ENCODE measurements around the gene NCBP1. TPM values are rescaled to one million over a fixed set of nuclear protein-coding genes. Genes with fewer than 3 reads are reported as not detected.

The NCBP1 gene
- total and polyA plus RNA-seq, 2 of the 4 experiments (the other 2 are of a cell fraction), result 17.8 to 46.4 TPM

- intact Hi-C loops (cut with micrococcal nuclease), result no loop called here
- ChIA-PET CTCF (interaction anchor here (1.0 kb wide), 1 partner anchor 170 kb away, joined by 3 read pairs; no protein-coding TSS in a partner anchor), POLR2A (ENCODE audit: unreplicated experiment) (no interaction called here)
- H3K4me3 ChIP-seq (ENCODE audit: insufficient read depth, low read depth, low read length), result no peak overlapping the region
- no peak overlapping the region for H3K14ac ChIP-seq (replicated peaks; ENCODE audit: low read depth, low read length)
- no peak overlapping the region for H4K8ac ChIP-seq (ENCODE audit: low read depth in 2 of 2, low read length in 2 of 2)
- no peaks in the 10 kb centered on the region for H3K9me3 ChIP-seq (ENCODE audit: control insufficient read depth, insufficient read depth, low read length)
- no peak overlapping the region for H2BK15ac ChIP-seq (ENCODE audit: low read depth, low read length)
- H3K56ac ChIP-seq (ENCODE audit: extremely low read depth, insufficient read depth, low read length), result no peak overlapping the region
- H2BK20ac ChIP-seq (ENCODE audit: low read depth, low read length), result no peak overlapping the region
- DNase-seq (no peak), ATAC-seq (ENCODE audit: low read depth) (no peak)
- peaks cover 6% of the 10 kb centered on the region for H3K9me1 ChIP-seq (ENCODE audit: insufficient read depth, low read length)
- peaks cover 9% of the 10 kb centered on the region for H3K4me1 ChIP-seq (ENCODE audit: control insufficient read depth, insufficient read depth, low read length)
- H3K4ac ChIP-seq (ENCODE audit: low read depth, low read length), result no peak overlapping the region
- H2AK9ac ChIP-seq (replicated peaks; ENCODE audit: low read depth, low read length, poor library complexity), result no peak overlapping the region
- peaks cover 28 to 50% of the 10 kb centered on the region in 2 experiments for H3K79me1 ChIP-seq (ENCODE audit: low read depth in 1 of 2, low read length in 2 of 2)
- H3K18ac ChIP-seq (ENCODE audit: low read depth, low read length), result no peak overlapping the region
- peak overlapping the region; percentile 84 for H3K23ac ChIP-seq (ENCODE audit: low read depth, low read length)
- H4K20me1 ChIP-seq (ENCODE audit: insufficient read depth, low read length), result peaks cover 12% of the 10 kb centered on the region
- dilution Hi-C loops (cut with HindIII; ENCODE audit: low sequenced_read_pairs, unreplicated experiment), result no loop called here
- TF ChIP-seq MAZ (IDR thresholded peaks at IDR 0.05; ENCODE audit: borderline replicate concordance, low read depth, low read length), result no peak
- no peak for TF ChIP-seq MXI1 (IDR thresholded peaks at IDR 0.05; ENCODE audit: borderline replicate concordance, low read depth, low read length)
- TF ChIP-seq SMC3 (IDR thresholded peaks at IDR 0.05; ENCODE audit: low read depth, low read length), result no peak
- TF ChIP-seq BHLHE40 (IDR thresholded peaks at IDR 0.05; ENCODE audit: low read depth, low read length), result no peak
- TF ChIP-seq CTCF (conservative IDR thresholded peaks at IDR 0.05; ENCODE audit: low read depth, low read length), result no peak
- TF ChIP-seq NFE2L2 (IDR thresholded peaks at IDR 0.05; ENCODE audit: low read depth, low read length), result no peak
- TF ChIP-seq CHD1 (IDR thresholded peaks at IDR 0.05; ENCODE audit: low read depth, low read length), result no peak
- no peak for TF ChIP-seq POLR2A (IDR thresholded peaks at IDR 0.05; ENCODE audit: low read depth, low read length)
- no peak for TF ChIP-seq FOS (IDR thresholded peaks at IDR 0.05; ENCODE audit: low read depth, low read length)
- TF ChIP-seq USF2 (IDR thresholded peaks at IDR 0.05; ENCODE audit: low read depth, low read length), result no peak
- no peak for TF ChIP-seq RAD21 (IDR thresholded peaks at IDR 0.05; ENCODE audit: low read length)
- peak overlapping the region; percentile 60; the same call in 1 of the 2 replicates for H2AK5ac ChIP-seq (ENCODE audit: low read depth, low read length)
- H2AFZ ChIP-seq (replicated peaks; ENCODE audit: low read length, poor library complexity), result no peak overlapping the region
- H2BK120ac ChIP-seq (ENCODE audit: low read depth, low read length), result no peak overlapping the region
- BruUV-seq (replicated peaks), result no TSS peak
- no peaks in the 10 kb centered on the region for H3K27me3 ChIP-seq (ENCODE audit: control insufficient read depth, insufficient read depth, low read length)
- no peak overlapping the region for H3K27ac ChIP-seq (ENCODE audit: insufficient read depth, low read length)
- no peak overlapping the region for H4K91ac ChIP-seq (ENCODE audit: insufficient read depth, low read depth, low read length)
- H2BK5ac ChIP-seq (ENCODE audit: low read depth, low read length, poor library complexity, severe bottlenecking), result no peak overlapping the region
- in situ Hi-C loops (cut with MboI; ENCODE audit: low sequenced_read_pairs), result no loop called here
- H3K9ac ChIP-seq (ENCODE audit: low read depth, low read length), result no peak overlapping the region
- peaks cover 4% of the 10 kb centered on the region for H3K36me3 ChIP-seq (ENCODE audit: control insufficient read depth, insufficient read depth, low read length)
- H3K4me2 ChIP-seq (ENCODE audit: low read depth, low read length), result no peak overlapping the region
- no peak overlapping the region for H4K5ac ChIP-seq (ENCODE audit: low read depth, low read length)
Observed at GRCh38 chr9:97629156-97629555, 4.5 kb upstream of the NCBP1 start.
